ENCODE measurements around the gene GPC6.
A peak's percentile ranks its signal among the peaks of the same experiment; 100 is the strongest.

GPC6 gene

GRCh38 chr13:94050686-94051085, 824.1 kb downstream of the GPC6 start:
- no peak for DNase-seq (ENCODE audit: low spot score)

GRCh38 chr13:94053986-94054593, 827.5 kb downstream of the GPC6 start:
- peak; percentile 25 for DNase-seq (ENCODE audit: low spot score)

- no peak for DNase-seq (ENCODE audit: low spot score)
These were observed 829.9 kb downstream of the GPC6 start for GRCh38 chr13:94056362-94056990.

- DNase-seq (ENCODE audit: low spot score): no peak
These were observed 831.1 kb downstream of the GPC6 start for GRCh38 chr13:94057618-94058186.

- DNase-seq (ENCODE audit: low spot score): no peak
These were observed 832.3 kb downstream of the GPC6 start for GRCh38 chr13:94058821-94059360.

GRCh38 chr13:94061301-94061700, 834.7 kb downstream of the GPC6 start:
- DNase-seq (ENCODE audit: low spot score): no peak

- DNase-seq (ENCODE audit: low spot score): no peak
These were observed 836.5 kb downstream of the GPC6 start for GRCh38 chr13:94063096-94063495.

GRCh38 chr13:94063848-94064247, 837.2 kb downstream of the GPC6 start:
- no peak for DNase-seq (ENCODE audit: low spot score)

- DNase-seq (ENCODE audit: low spot score): no peak
These were observed 839.1 kb downstream of the GPC6 start for GRCh38 chr13:94065741-94066140.

GRCh38 chr13:94073007-94073744, 846.6 kb downstream of the GPC6 start:
- no peak for DNase-seq (ENCODE audit: low spot score)

GRCh38 chr13:94079876-94080275, 853.3 kb downstream of the GPC6 start:
- no peak for DNase-seq (ENCODE audit: low spot score)

- no peak for DNase-seq (ENCODE audit: low spot score)
These were observed 853.9 kb downstream of the GPC6 start for GRCh38 chr13:94080527-94080926.

- DNase-seq (ENCODE audit: low spot score): no peak
These were observed 860.5 kb downstream of the GPC6 start for GRCh38 chr13:94087100-94087499.

GRCh38 chr13:94088742-94089141, 862.1 kb downstream of the GPC6 start:
- DNase-seq (ENCODE audit: low spot score): no peak

- no peak for DNase-seq (ENCODE audit: low spot score)
These were observed 864.3 kb downstream of the GPC6 start for GRCh38 chr13:94090773-94091480.

- DNase-seq (ENCODE audit: low spot score): no peak
These were observed 867.2 kb downstream of the GPC6 start for GRCh38 chr13:94093652-94094315.

- no peak for DNase-seq (ENCODE audit: low spot score)
These were observed 883.2 kb downstream of the GPC6 start for GRCh38 chr13:94109715-94110374.

- DNase-seq (ENCODE audit: low spot score): no peak
These were observed 885.6 kb downstream of the GPC6 start for GRCh38 chr13:94112227-94112626.

GRCh38 chr13:94112731-94113130, 886.1 kb downstream of the GPC6 start:
- DNase-seq (ENCODE audit: low spot score): no peak

GRCh38 chr13:94113245-94113644, 886.6 kb downstream of the GPC6 start:
- DNase-seq (ENCODE audit: low spot score): no peak

- DNase-seq (ENCODE audit: low spot score): no peak
These were observed 887.6 kb downstream of the GPC6 start for GRCh38 chr13:94114166-94114565.
